GM19468 (cell line): ENCODE results near the gene CDCP2.
"Not testable (repeated sequence)": the region's sequence is repeated elsewhere in the genome, so short reads cannot be mapped to it uniquely, and the experiment has no call there.

Source experiments
- ATAC-seq: cut with Tn5 transposase; IDR thresholded peaks from one replicate; pipeline ENCODE4 v1.9.1; 2021; ENCODE audit warnings: mild to moderate bottlenecking, moderate library complexity, moderate number of reproducible peaks; ENCODE audit not compliant: unreplicated experiment; ENCODE audit errors: extremely low read depth

CDCP2 gene

GRCh38 chr1:54120698-54121481 is 31.9 kb downstream of the CDCP2 start:
- ATAC-seq = no peak

- no peak for ATAC-seq
Observed at GRCh38 chr1:54120018-54120697, 32.6 kb downstream of the CDCP2 start.

GRCh38 chr1:54118704-54119103 is 34.1 kb downstream of the CDCP2 start:
- no peak for ATAC-seq

- no peak for ATAC-seq
Observed at GRCh38 chr1:54117815-54118563, 34.8 kb downstream of the CDCP2 start.

GRCh38 chr1:54115520-54115919 is 37.3 kb downstream of the CDCP2 start:
- no peak for ATAC-seq

- no peak for ATAC-seq
Observed at GRCh38 chr1:54114955-54115354, 37.8 kb downstream of the CDCP2 start.

GRCh38 chr1:54114001-54114400 is 38.8 kb downstream of the CDCP2 start:
- no peak for ATAC-seq

- no peak for ATAC-seq
Observed at GRCh38 chr1:54112705-54113368, 40.0 kb downstream of the CDCP2 start.

- ATAC-seq = no peak
Observed at GRCh38 chr1:54112027-54112426, 40.8 kb downstream of the CDCP2 start.

- no peak for ATAC-seq
Observed at GRCh38 chr1:54111624-54112023, 41.2 kb downstream of the CDCP2 start.

- ATAC-seq = no peak
Observed at GRCh38 chr1:54110996-54111395, 41.8 kb downstream of the CDCP2 start.

GRCh38 chr1:54109129-54110090 is 43.4 kb downstream of the CDCP2 start:
- ATAC-seq = no peak

GRCh38 chr1:54108156-54108555 is 44.6 kb downstream of the CDCP2 start:
- ATAC-seq = no peak

- no peak for ATAC-seq
Observed at GRCh38 chr1:54107131-54107530, 45.7 kb downstream of the CDCP2 start.

- ATAC-seq = no peak
Observed at GRCh38 chr1:54105736-54106269, 47.0 kb downstream of the CDCP2 start.

GRCh38 chr1:54105080-54105479 is 47.7 kb downstream of the CDCP2 start:
- ATAC-seq = no peak

- ATAC-seq = not testable (repeated sequence)
Observed at GRCh38 chr1:54104613-54105012, 48.2 kb downstream of the CDCP2 start.

GRCh38 chr1:54103414-54103813 is 49.4 kb downstream of the CDCP2 start:
- ATAC-seq = no peak

GRCh38 chr1:54100500-54100899 is 52.3 kb downstream of the CDCP2 start:
- no peak for ATAC-seq
